Measurements from ENCODE around the gene PAXIP1.
"Not testable (repeated sequence)": the region's sequence is repeated elsewhere in the genome, so short reads cannot be mapped to it uniquely, and the experiment has no call there.

PAXIP1 gene

GRCh38 chr7:154950960-154951359 is 52.0 kb downstream of the PAXIP1 start:
- Histone ChIP-seq H3K27me3 (ENCODE audit: control insufficient read depth in 2 of 2, insufficient read depth in 2 of 2, low read length in 2 of 2) (no peaks in the 10 kb centered on the region), H3K27ac (ENCODE audit: low read depth in 2 of 2, low read length in 2 of 2) (no peak overlapping the region), H3K4me3 (ENCODE audit: low read length in 2 of 2) (no peak overlapping the region), H3K36me3 (ENCODE audit: control insufficient read depth in 2 of 2, insufficient read depth in 2 of 2, low read length in 2 of 2) (peaks cover 21 to 44% of the 10 kb centered on the region in 2 donors), H3K9me3 (ENCODE audit: control insufficient read depth in 2 of 2, low read length in 2 of 2) (no peaks in the 10 kb centered on the region), H3K4me1 (ENCODE audit: control insufficient read depth in 2 of 2, insufficient read depth in 2 of 2, low read length in 2 of 2) (no peaks in the 10 kb centered on the region), H3K9ac (ENCODE audit: low read depth in 1 of 2, low read length in 2 of 2) (no peak overlapping the region)

GRCh38 chr7:154947604-154948003 is 55.3 kb downstream of the PAXIP1 start:
- Histone ChIP-seq H3K36me3 (ENCODE audit: control insufficient read depth in 2 of 2, insufficient read depth in 2 of 2, low read length in 2 of 2) (peaks cover 27 to 41% of the 10 kb centered on the region in 2 donors), H3K9me3 (ENCODE audit: control insufficient read depth in 2 of 2, low read length in 2 of 2) (no peaks in the 10 kb centered on the region), H3K9ac (ENCODE audit: low read depth in 1 of 2, low read length in 2 of 2) (no peak overlapping the region), H3K27me3 (ENCODE audit: control insufficient read depth in 2 of 2, insufficient read depth in 2 of 2, low read length in 2 of 2) (no peaks in the 10 kb centered on the region), H3K4me1 (ENCODE audit: control insufficient read depth in 2 of 2, insufficient read depth in 2 of 2, low read length in 2 of 2) (no peaks in the 10 kb centered on the region), H3K27ac (ENCODE audit: low read depth in 2 of 2, low read length in 2 of 2) (no peak overlapping the region), H3K4me3 (ENCODE audit: low read length in 2 of 2) (no peak overlapping the region)

DNA sequence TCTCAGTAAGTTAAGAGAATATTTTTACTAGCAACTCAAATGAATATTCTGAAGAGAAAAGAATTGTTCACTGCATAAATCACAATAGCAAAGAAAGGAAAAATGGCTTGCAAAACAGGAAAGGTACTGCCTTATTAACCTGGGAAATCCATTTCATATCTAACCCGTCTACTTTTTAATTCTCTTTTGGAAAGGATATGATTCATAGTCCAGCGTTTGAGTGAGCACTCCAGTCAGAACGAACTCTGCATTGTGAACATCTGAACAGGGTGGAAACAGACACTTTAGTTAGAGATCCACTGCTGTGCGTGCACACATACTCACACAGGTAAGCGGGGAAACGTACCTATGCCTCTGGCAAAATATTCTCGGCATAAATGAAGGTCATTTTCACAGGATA is 56.8 kb downstream of the PAXIP1 start:
- Histone ChIP-seq H3K4me3 (ENCODE audit: low read length in 2 of 2) (no peak overlapping the region), H3K9ac (ENCODE audit: low read depth in 1 of 2, low read length in 2 of 2) (no peak overlapping the region), H3K4me1 (ENCODE audit: control insufficient read depth in 2 of 2, insufficient read depth in 2 of 2, low read length in 2 of 2) (no peaks in the 10 kb centered on the region), H3K9me3 (ENCODE audit: control insufficient read depth in 2 of 2, low read length in 2 of 2) (no peaks in the 10 kb centered on the region), H3K36me3 (ENCODE audit: control insufficient read depth in 2 of 2, insufficient read depth in 2 of 2, low read length in 2 of 2) (peaks cover 27 to 40% of the 10 kb centered on the region in 2 donors), H3K27me3 (ENCODE audit: control insufficient read depth in 2 of 2, insufficient read depth in 2 of 2, low read length in 2 of 2) (no peaks in the 10 kb centered on the region), H3K27ac (ENCODE audit: low read depth in 2 of 2, low read length in 2 of 2) (no peak overlapping the region)

GRCh38 chr7:154943906-154944305 is 59.0 kb downstream of the PAXIP1 start:
- no peak overlapping the region for H3K9ac ChIP-seq (ENCODE audit: low read depth in 1 of 2, low read length in 2 of 2)
- H3K4me3 ChIP-seq (ENCODE audit: low read length in 2 of 2), result no peak overlapping the region
- H3K4me1 ChIP-seq (ENCODE audit: control insufficient read depth in 2 of 2, insufficient read depth in 2 of 2, low read length in 2 of 2), result no peaks in the 10 kb centered on the region
- no peaks in the 10 kb centered on the region for H3K27me3 ChIP-seq (ENCODE audit: control insufficient read depth in 2 of 2, insufficient read depth in 2 of 2, low read length in 2 of 2)
- peaks cover 24 to 36% of the 10 kb centered on the region in 2 donors for H3K36me3 ChIP-seq (ENCODE audit: control insufficient read depth in 2 of 2, insufficient read depth in 2 of 2, low read length in 2 of 2)
- H3K27ac ChIP-seq (ENCODE audit: low read depth in 2 of 2, low read length in 2 of 2), result no peak overlapping the region
- no peaks in the 10 kb centered on the region for H3K9me3 ChIP-seq (ENCODE audit: control insufficient read depth in 2 of 2, low read length in 2 of 2)

GRCh38 chr7:154942691-154943090 is 60.2 kb downstream of the PAXIP1 start:
- Histone ChIP-seq H3K4me1 (ENCODE audit: control insufficient read depth in 2 of 2, insufficient read depth in 2 of 2, low read length in 2 of 2) (no peaks in the 10 kb centered on the region), H3K9ac (ENCODE audit: low read depth in 1 of 2, low read length in 2 of 2) (no peak overlapping the region), H3K36me3 (ENCODE audit: control insufficient read depth in 2 of 2, insufficient read depth in 2 of 2, low read length in 2 of 2) (peaks cover 23 to 31% of the 10 kb centered on the region in 2 donors), H3K9me3 (ENCODE audit: control insufficient read depth in 2 of 2, low read length in 2 of 2) (no peaks in the 10 kb centered on the region), H3K27ac (ENCODE audit: low read depth in 2 of 2, low read length in 2 of 2) (no peak overlapping the region), H3K27me3 (ENCODE audit: control insufficient read depth in 2 of 2, insufficient read depth in 2 of 2, low read length in 2 of 2) (no peaks in the 10 kb centered on the region), H3K4me3 (ENCODE audit: low read length in 2 of 2) (no peak overlapping the region)

GRCh38 chr7:154937837-154938236 is 65.1 kb downstream of the PAXIP1 start:
- no peak overlapping the region for H3K4me3 ChIP-seq (ENCODE audit: low read length in 2 of 2)
- peaks cover 0 to 3% of the 10 kb centered on the region in 2 donors for H3K36me3 ChIP-seq (ENCODE audit: control insufficient read depth in 2 of 2, insufficient read depth in 2 of 2, low read length in 2 of 2)
- H3K27me3 ChIP-seq (ENCODE audit: control insufficient read depth in 2 of 2, insufficient read depth in 2 of 2, low read length in 2 of 2), result no peaks in the 10 kb centered on the region
- no peak overlapping the region for H3K27ac ChIP-seq (ENCODE audit: low read depth in 2 of 2, low read length in 2 of 2)
- no peaks in the 10 kb centered on the region for H3K9me3 ChIP-seq (ENCODE audit: control insufficient read depth in 2 of 2, low read length in 2 of 2)
- no peak overlapping the region for H3K9ac ChIP-seq (ENCODE audit: low read depth in 1 of 2, low read length in 2 of 2)
- H3K4me1 ChIP-seq (ENCODE audit: control insufficient read depth in 2 of 2, insufficient read depth in 2 of 2, low read length in 2 of 2), result no peaks in the 10 kb centered on the region

DNA sequence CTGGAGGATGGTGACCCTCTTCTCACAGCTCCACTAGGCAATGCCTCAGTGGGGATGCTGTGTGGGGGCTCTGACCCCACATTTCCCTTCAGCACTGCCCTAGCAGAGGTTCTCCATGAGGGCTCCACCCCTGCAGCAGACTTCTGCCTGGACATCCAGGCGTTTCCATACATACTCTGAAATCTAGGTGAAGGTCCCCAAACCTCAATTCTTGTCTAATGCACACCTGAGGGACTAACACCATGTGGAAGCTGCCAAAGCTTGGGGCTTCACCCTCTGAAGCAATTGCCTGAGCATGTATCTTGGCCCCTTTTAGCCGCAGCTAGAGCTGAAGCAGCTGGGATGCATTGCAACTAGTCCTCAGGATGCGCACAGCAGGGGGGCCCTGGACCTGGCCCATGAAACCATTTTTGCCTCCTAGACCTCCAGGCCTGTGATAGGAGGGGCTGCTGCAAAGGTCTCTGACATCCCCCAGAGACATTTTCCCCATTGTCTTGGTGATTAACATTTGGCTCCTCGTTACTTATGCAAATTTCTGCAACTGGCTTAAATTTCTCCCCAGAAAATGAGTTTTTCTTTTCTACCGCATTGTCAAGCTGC is 68.5 kb downstream of the PAXIP1 start:
- H3K4me3 ChIP-seq (ENCODE audit: low read length in 2 of 2); H3K4me1 ChIP-seq (ENCODE audit: control insufficient read depth in 2 of 2, insufficient read depth in 2 of 2, low read length in 2 of 2); H3K27me3 ChIP-seq (ENCODE audit: control insufficient read depth in 2 of 2, insufficient read depth in 2 of 2, low read length in 2 of 2); H3K36me3 ChIP-seq (ENCODE audit: control insufficient read depth in 2 of 2, insufficient read depth in 2 of 2, low read length in 2 of 2); H3K9me3 ChIP-seq (ENCODE audit: control insufficient read depth in 2 of 2, low read length in 2 of 2); H3K9ac ChIP-seq (ENCODE audit: low read depth in 1 of 2, low read length in 2 of 2); H3K27ac ChIP-seq (ENCODE audit: low read depth in 2 of 2, low read length in 2 of 2): not testable (repeated sequence)

- H3K27me3 ChIP-seq (ENCODE audit: control insufficient read depth in 2 of 2, insufficient read depth in 2 of 2, low read length in 2 of 2), result no peaks in the 10 kb centered on the region
- H3K36me3 ChIP-seq (ENCODE audit: control insufficient read depth in 2 of 2, insufficient read depth in 2 of 2, low read length in 2 of 2), result no peaks in the 10 kb centered on the region
- no peaks in the 10 kb centered on the region for H3K9me3 ChIP-seq (ENCODE audit: control insufficient read depth in 2 of 2, low read length in 2 of 2)
- no peak overlapping the region for H3K4me3 ChIP-seq (ENCODE audit: low read length in 2 of 2)
- no peak overlapping the region for H3K9ac ChIP-seq (ENCODE audit: low read depth in 1 of 2, low read length in 2 of 2)
- peaks cover 7 to 8% of the 10 kb centered on the region in 2 donors for H3K4me1 ChIP-seq (ENCODE audit: control insufficient read depth in 2 of 2, insufficient read depth in 2 of 2, low read length in 2 of 2)
- H3K27ac ChIP-seq (ENCODE audit: low read depth in 2 of 2, low read length in 2 of 2), result no peak overlapping the region
These were observed 71.0 kb downstream of the PAXIP1 start for GRCh38 chr7:154931906-154932305.

DNA sequence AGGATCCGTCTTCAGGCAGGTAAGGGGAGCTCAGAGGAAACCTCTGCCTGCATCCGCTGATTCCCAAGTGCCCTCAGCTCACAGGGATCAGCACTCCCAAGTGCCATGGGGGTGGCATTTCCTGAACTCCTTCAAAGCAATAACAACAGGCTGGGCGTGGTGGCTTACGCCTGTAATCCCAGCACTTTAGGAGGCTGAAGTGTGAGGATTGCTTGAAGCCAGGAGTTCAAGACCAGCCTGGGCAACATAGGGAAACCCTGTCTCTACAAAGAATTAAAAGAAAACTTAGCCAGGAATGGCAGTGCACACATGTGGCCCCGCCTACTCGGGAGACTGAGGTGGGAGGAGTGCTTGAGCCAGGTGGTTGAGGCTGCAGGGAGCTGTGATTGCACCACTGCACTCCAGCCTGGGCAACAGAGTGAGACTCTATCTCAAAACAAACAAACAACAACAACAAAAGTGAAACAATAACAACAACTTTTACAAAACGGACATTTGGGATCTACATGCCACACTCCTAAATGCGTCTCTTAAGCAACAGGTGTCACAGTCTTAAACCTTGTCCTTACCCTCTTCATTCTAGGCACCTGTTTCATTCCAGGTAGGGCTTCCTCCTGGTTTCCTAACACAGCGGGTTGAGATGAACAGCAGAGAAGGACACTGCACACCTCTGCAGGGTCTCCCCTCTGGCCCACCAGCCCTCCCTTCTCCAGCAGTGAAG is 73.8 kb downstream of the PAXIP1 start:
- H3K27me3 ChIP-seq (ENCODE audit: control insufficient read depth in 2 of 2, insufficient read depth in 2 of 2, low read length in 2 of 2), result no peaks in the 10 kb centered on the region
- peak overlapping the region; percentile 84 to 93 for H3K27ac ChIP-seq (ENCODE audit: low read depth in 2 of 2, low read length in 2 of 2)
- H3K9me3 ChIP-seq (ENCODE audit: control insufficient read depth in 2 of 2, low read length in 2 of 2), result no peaks in the 10 kb centered on the region
- peaks cover 7 to 8% of the 10 kb centered on the region in 2 donors for H3K4me1 ChIP-seq (ENCODE audit: control insufficient read depth in 2 of 2, insufficient read depth in 2 of 2, low read length in 2 of 2)
- H3K36me3 ChIP-seq (ENCODE audit: control insufficient read depth in 2 of 2, insufficient read depth in 2 of 2, low read length in 2 of 2), result no peaks in the 10 kb centered on the region
- H3K4me3 ChIP-seq (ENCODE audit: low read length in 2 of 2), result peak overlapping the region; percentile 72 to 91
- H3K9ac ChIP-seq (ENCODE audit: low read depth in 1 of 2, low read length in 2 of 2), result peak overlapping the region; percentile 72 to 74

GRCh38 chr7:154928136-154929005 is 74.6 kb downstream of the PAXIP1 start:
- Histone ChIP-seq H3K27ac (ENCODE audit: low read depth in 2 of 2, low read length in 2 of 2) (peak overlapping the region; percentile 84 to 93), H3K36me3 (ENCODE audit: control insufficient read depth in 2 of 2, insufficient read depth in 2 of 2, low read length in 2 of 2) (no peaks in the 10 kb centered on the region), H3K4me1 (ENCODE audit: control insufficient read depth in 2 of 2, insufficient read depth in 2 of 2, low read length in 2 of 2) (peaks cover 7 to 8% of the 10 kb centered on the region in 2 donors), H3K4me3 (ENCODE audit: low read length in 2 of 2) (peak overlapping the region; percentile 72 to 91), H3K27me3 (ENCODE audit: control insufficient read depth in 2 of 2, insufficient read depth in 2 of 2, low read length in 2 of 2) (no peaks in the 10 kb centered on the region), H3K9ac (ENCODE audit: low read depth in 1 of 2, low read length in 2 of 2) (peak overlapping the region; percentile 74 to 86), H3K9me3 (ENCODE audit: control insufficient read depth in 2 of 2, low read length in 2 of 2) (no peaks in the 10 kb centered on the region)

Data from mucosa of rectum (tissue), 2 donors.